Stimulated activated CD4-positive, alpha-beta T cell treated with anti-CD3 and anti-CD28 coated beads, Interleukin-2, amount 100 ng/mL, for 24 hours (primary cell): ENCODE results near the gene LAPTM4A.
"Not testable (repeated sequence)": the region's sequence is repeated elsewhere in the genome, so short reads cannot be mapped to it uniquely, and the experiment has no call there.

Experiments used
- DNase-seq, 2 donors: peaks; one replicate each; pipeline ENCODE4 v3.0.0-alpha.2; 2020

LAPTM4A gene

GRCh38 chr2:20050104-20050645 is 1.3 kb downstream of the LAPTM4A start:
- peak; percentile 18 to 34 for DNase-seq

DNA sequence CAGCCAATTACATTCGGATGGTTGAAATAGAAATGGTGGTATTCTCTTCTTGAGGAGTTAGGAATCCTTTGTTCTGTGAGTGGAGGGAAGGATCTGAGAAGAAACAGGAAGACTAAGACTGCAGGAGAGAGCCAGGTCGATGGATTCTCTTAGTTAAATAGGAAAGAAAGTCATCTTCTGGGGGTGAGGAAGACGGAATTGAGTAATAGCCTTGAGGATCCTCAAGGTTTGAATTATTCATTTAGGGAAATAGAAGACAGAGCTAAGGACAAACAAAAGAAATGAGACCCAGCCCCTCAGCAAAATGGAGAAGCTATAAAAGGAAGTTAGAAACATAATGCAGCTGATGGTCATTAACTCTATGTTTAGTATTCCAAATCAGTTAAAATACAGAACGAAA is 1.8 kb downstream of the LAPTM4A start:
- DNase-seq: no peak

- no peak for DNase-seq
Measured at GRCh38 chr2:20048488-20049448, 2.7 kb downstream of the LAPTM4A start.

DNA sequence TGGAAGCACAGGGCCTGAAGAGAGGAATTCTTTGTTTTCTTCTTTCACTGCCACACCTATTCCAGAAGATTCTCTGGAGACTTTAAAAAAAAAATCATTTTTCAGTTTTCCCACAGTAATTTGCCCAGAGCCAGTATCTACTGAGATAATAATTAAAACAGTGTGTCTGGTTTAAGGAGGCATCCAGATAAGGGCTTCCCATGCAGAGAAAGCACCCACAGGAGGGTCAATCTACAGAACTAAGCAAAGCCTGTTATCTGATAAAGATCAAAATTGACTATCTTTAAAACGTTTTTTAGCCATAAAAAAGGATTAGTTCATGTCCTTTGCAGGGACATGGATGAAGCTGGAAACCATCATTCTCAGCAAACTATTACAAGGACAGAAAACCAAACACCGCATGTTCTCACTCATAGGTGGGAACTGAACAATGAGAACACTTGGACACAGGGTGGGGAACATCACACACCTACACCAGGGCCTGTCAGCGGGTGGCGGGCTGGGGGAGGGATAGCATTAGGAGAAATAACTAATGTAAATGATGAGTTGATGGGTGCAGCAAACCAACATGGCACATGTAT is 5.6 kb downstream of the LAPTM4A start:
- not testable (repeated sequence) for DNase-seq

DNA sequence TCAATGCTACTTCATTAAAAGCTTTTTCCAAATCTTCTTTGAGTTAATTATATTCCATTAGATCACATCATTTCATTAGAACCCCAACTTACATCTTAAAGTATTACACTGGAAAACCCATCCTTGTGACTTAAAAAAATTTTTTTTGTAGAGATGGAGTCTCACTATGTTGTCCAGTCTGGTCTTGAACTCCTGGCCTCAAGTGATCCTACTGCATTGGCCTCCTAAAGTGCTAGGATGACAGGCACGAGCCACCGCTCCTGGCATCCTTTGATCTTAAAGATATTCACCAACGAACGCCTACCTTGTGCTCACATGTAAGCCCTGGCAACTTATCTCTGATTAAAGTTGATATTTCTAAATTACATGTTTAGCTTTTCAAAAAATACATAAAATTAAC is 6.7 kb downstream of the LAPTM4A start:
- DNase-seq: no peak

DNA sequence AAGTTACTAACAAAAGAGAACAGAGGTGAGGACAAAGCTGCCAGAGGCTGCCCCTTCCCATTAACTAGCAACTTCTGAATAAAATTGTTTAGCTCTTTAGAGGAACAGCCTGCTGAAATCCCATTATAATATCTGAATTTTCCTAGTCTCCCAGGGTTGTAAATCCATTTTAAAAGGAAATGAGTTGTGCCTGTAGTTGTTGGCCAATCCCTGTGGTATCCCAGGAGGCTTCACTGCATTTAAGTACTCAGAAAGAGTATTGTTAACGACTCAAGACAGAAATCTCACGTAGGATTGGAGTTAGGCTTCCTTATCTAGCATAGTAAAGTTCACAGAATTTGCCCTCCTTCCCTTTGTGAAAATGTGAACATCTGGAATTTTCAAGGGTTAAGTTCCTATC is 8.9 kb downstream of the LAPTM4A start:
- DNase-seq: no peak

GRCh38 chr2:20040489-20041172 is 10.8 kb downstream of the LAPTM4A start:
- no peak for DNase-seq

DNA sequence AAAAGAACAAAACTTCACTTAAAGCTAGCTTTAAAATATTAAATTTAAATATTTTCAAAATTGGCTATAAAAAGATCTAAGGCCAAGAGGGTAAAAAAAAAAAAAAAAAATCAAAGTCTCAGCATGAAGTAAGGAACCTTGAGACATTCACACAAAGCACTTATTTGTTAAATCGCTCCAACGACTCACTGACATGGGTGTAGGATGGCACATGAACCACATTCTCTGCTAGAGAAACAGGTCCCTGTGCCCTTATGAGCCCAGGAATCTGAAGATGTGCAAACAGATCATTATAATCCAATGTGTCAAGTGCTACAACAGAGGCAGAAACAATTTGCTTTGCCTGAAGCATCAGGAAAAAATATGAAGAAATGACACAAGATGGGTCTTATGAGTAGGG is 13.8 kb downstream of the LAPTM4A start:
- DNase-seq: no peak

DNA sequence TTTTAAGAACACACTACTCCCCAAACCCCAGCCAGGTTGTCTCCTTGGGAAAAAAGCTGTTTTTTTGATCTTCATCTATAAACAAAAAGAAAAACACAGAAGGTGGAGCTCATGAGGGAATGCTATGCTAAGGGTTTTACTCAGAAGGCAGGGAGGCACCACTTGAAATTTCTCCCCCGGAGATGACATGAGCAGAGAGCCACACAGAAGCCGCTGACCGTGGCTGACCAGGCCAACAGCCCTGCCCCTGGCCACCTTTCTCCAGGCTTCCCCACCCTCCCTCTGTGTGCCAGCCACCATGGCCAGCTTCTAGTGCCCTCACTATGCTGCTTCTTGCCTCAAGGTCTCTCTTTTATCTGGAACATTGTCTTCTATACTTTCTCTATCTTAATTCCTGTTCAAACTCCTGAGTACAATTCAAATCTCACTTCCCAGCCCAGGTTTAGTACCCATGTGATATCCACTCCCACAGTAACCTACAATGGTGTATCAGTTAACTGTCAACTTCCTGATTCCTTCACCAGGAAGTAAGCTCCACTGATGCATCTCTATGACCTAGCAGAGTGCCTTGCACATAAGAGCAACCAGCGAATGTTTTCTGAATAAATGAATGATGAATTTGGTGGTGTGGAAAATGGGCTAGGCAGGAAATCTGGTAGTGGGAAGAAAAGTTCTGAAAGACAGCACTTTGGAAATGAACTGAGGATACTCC is 15.3 kb downstream of the LAPTM4A start:
- no peak for DNase-seq

- no peak for DNase-seq
Measured at GRCh38 chr2:20034821-20035220, 16.6 kb downstream of the LAPTM4A start.

- no peak for DNase-seq
Measured at GRCh38 chr2:20034218-20034617, 17.2 kb downstream of the LAPTM4A start.

GRCh38 chr2:20033322-20033721 is 18.1 kb downstream of the LAPTM4A start:
- no peak for DNase-seq

DNA sequence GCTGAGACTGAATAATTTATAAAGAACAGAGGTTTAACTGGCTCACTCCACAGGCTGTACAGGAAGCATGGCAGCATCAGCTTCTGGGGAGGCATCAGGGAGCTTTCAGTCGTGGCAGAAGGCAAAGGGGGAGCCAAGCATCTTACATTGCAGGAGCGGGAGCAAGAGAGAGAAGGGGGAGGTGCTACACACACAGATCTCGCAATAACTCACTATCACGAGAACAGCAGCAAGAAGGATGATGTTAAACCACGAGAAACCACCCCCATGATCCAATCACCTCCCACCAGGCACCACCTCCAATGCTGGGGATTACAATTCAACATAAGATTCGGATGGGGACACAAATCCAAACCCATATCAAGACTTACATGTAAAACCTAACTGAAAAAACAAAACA is 21.2 kb downstream of the LAPTM4A start:
- DNase-seq: no peak

DNA sequence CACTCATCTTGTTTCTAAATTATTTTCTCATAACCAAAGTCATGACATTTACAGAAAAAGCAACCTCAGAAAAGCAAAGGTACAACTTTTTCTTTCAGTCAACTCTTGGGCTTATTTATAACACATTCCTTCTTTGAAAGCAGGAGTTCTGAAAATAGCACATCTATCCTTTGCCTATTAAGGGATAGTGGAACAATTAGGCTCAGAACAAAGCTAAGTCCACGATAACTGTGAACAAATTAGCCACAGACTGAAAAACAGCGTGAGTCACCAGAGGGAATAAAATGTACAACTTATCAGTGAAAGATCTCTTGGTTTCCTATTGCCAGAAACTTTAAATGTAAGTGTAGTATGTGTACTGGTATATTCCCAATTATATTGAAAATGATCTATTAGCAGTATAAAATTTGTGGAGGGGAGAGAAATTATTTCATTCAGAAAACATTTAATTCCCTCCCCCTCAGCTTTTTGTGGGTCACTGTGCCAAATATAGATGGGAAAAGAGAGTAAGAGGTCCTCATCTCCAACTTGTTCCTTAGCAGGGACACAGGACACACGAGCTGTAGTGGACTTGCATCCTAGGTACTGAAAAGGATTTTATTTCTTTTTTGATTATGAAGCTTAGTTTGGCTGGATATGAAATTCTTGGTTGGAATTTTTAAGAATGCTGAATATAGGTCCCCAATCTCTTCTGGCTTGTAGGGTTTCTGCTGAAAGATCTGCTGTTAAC is 23.6 kb downstream of the LAPTM4A start:
- DNase-seq: no peak

GRCh38 chr2:20027260-20027677 is 24.2 kb downstream of the LAPTM4A start:
- DNase-seq: no peak

GRCh38 chr2:20025065-20025786 is 26.2 kb downstream of the LAPTM4A start:
- DNase-seq: no peak

DNA sequence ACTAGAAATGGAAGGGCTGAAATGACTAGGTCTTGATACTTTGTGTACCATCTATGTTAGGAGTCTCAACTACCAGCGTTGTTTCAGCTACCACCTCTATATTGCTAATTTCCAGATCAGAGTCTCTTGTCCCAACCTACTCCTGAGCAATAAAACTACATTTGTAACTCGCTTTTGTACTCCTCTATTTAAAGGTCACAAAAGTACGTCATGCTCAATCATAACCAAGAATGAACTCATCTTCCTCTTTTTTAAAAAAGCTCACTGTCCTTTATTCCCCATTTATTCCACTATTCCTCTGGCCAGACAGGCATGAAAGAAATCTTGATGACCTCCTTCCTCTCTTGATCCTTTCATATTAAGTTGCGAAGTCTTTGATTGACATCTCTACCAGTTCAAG is 27.7 kb downstream of the LAPTM4A start:
- no peak for DNase-seq

- no peak for DNase-seq
Measured at GRCh38 chr2:20021405-20022009, 29.9 kb downstream of the LAPTM4A start.

DNA sequence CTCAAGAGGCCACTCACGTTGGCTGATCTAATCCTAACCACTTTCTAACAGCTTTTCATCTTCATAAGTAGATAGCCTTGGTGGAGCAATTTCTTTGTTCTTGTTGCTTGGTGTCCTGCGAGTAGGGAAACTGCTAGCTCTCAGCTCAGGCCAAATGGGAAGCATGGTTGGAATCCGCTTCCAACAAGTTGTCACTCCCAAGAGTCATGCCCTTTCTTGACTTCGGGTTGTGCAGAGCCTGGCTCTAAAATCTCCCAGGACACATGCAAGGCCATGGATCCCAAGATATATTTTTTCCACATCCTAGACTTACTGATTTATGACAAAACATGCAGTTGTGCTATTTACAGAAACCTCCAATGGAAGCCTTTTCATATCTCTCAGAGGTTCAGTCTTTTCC is 31.7 kb downstream of the LAPTM4A start:
- DNase-seq: no peak

- no peak for DNase-seq
Measured at GRCh38 chr2:20018601-20019152, 32.8 kb downstream of the LAPTM4A start.

DNA sequence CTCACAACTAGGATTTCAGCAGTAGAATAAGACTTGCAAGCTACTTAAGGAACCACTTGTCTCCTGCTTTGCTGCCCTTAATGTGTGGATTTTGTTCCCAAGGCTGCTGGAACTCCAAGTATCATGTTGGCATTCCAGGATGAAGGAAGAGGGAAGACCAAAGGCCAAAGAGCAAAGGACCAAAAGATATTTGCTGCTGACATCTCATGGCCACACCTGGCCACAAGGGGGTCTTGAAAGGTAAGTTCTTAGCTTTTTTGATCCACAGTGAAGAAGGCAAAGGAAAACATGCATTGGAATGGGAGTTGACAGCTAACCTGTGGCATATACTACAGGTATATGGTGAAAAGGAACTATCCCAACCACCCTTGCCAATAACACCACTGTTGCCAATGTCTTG is 35.1 kb downstream of the LAPTM4A start:
- DNase-seq: no peak
